Uterus (tissue), 2 donors: Measurements from ENCODE around the gene KIAA1217.

Experiments used
- POLR2A ChIP-seq, 2 donors: fragments of 450-650 bp; IDR thresholded peaks; one replicate each; pipeline ENCODE4 v1.6.1; 2016; ENCODE audit warnings: antibody characterized with exemption in 2 of 2, mild to moderate bottlenecking in 1 of 2, moderate library complexity in 1 of 2
- TF ChIP-seq, protein P1 (sequence below), 4 experiments: fragments of 200-600 bp in 2 of 4; fragments of 450-650 bp in 2 of 4; sonication (generic) in 2 of 4; IDR thresholded peaks; one replicate each; pipeline ENCODE4 v1.5.1; 2016 to 2019; ENCODE audit warnings: antibody characterized with exemption in 4 of 4, mild to moderate bottlenecking in 2 of 4, moderate library complexity in 1 of 4

DNA sequence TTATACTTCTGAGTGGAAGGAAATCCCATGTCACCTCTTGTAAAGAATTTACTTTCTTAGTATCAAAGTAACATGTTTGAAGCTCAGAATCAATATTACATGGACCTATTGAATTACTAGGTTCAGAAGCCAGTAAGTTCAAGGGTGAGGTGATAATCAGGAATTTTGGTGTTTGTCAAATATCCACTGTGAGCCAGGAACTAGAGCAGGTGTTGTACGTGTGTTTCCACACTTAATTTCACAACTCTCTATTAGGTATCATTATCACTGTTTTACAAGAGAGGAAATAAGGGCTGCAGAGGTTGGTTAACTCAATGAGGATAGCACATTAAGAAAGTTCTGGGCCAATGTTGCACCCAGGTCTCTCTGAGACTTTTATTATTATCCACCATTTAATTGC, 130.4 kb downstream of the KIAA1217 start:
- TF ChIP-seq, protein P1, sequence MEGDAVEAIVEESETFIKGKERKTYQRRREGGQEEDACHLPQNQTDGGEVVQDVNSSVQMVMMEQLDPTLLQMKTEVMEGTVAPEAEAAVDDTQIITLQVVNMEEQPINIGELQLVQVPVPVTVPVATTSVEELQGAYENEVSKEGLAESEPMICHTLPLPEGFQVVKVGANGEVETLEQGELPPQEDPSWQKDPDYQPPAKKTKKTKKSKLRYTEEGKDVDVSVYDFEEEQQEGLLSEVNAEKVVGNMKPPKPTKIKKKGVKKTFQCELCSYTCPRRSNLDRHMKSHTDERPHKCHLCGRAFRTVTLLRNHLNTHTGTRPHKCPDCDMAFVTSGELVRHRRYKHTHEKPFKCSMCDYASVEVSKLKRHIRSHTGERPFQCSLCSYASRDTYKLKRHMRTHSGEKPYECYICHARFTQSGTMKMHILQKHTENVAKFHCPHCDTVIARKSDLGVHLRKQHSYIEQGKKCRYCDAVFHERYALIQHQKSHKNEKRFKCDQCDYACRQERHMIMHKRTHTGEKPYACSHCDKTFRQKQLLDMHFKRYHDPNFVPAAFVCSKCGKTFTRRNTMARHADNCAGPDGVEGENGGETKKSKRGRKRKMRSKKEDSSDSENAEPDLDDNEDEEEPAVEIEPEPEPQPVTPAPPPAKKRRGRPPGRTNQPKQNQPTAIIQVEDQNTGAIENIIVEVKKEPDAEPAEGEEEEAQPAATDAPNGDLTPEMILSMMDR (IDR thresholded peaks at IDR 0.05) = no peak
- TF ChIP-seq POLR2A (IDR thresholded peaks at IDR 0.05) = no peak
